Measurements from ENCODE around the gene POLR1G. TPM values are rescaled to one million over a fixed set of nuclear protein-coding genes. Genes with fewer than 3 reads are reported as not detected.

Gene POLR1G
- total and polyA plus RNA-seq, 9 of the 15 experiments (the other 6 are each of a cell fraction or from before 2014, with no cell fraction given), result 3.0 to 50.1 (median 27.4) TPM

DNA sequence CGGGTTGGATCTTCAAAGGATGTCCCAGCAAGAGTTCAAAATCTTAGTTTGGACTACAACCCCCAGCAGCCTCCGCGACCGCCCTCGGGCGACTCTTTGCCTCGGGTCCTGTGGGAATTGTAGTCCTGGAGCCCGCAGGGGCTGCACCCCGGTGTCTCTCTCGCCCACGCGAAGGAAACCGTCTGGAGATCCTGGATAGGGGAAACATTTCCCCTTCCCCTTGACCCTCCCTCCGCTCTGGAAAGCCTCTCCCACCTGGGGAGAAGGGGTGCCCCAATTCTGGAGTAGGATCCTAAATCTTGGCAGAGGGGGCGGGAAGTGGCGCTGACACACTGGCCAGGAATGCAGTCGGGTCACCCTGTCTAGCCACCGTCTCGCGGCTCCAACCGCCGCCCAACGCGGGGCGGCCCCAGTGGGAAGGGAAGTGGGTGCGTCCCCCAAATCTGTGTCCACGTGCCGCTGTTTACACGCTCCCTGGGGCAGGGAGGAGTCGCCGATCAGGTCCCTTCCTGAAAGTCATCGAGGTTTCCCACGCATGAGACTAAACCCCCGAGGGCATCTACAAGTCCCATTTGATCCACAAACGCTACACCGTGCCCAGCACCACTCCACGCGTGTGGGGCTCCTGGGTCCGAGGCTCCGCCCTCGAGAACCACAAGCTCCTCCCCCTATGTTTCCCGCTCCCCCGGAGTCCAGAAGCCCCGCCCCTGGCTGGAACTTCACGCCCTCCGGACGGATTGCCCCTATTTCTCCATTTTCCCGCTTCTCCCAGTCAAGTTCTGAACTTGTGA is 814 bp upstream of the POLR1G start:
- in situ Hi-C loops (cut with MboI) (no loop called here), intact Hi-C loops (cut with micrococcal nuclease) (loop anchor here (2.0 kb wide), 2 partner anchors 19 to 35 kb away; partner anchors contain the start of gene ERCC2)
- no peaks in the 10 kb centered on the region for H3K9me3 ChIP-seq (replicated peaks; ENCODE audit: control insufficient read depth, insufficient read depth, low read depth, low read length)
- H2AFZ ChIP-seq (ENCODE audit: low read depth, low read length), result peak overlapping the region; percentile 99
- DNase-seq (ENCODE audit: extremely low read depth in 1 of 4, low spot score in 3 of 4), result peak; percentile 90 to 94 (median 91)
- H3K36me3 ChIP-seq (ENCODE audit: control insufficient read depth, insufficient read depth, low read length), result peaks cover 22% of the 10 kb centered on the region; the same call in 2 of the 3 replicates
- TSS peak; percentile 57 for BruUV-seq (replicated peaks)
- peaks cover 47% of the 10 kb centered on the region for H3K79me2 ChIP-seq (ENCODE audit: control insufficient read depth, insufficient read depth, low read length)
- ChIA-PET POLR2A (interaction anchor here (0.5 to 1.0 kb wide), 9 partner anchors 10 to 83 kb away, joined by 3 to 8 read pairs (median 4); partner anchors contain the start of gene ERCC1), CTCF (ENCODE audit: low intra/inter-chr PET ratio) (interaction anchor here (0.5 to 4.0 kb wide), 5 partner anchors 23 to 237 kb away, joined by 3 to 16 read pairs (median 3); no protein-coding TSS in a partner anchor)
- peak overlapping the region; percentile 91 for H3K4me2 ChIP-seq (ENCODE audit: insufficient read depth, low read length)
- H3K9me1 ChIP-seq (ENCODE audit: control insufficient read depth, insufficient read depth, low read length), result no peaks in the 10 kb centered on the region
- under 1% methylated on average over 46 of the region's 48 CpGs for WGBS (ENCODE audit: insufficient coverage, low coverage, missing lambda C conversion rate)
- peak overlapping the region; percentile 96 to 97 for H3K9ac ChIP-seq (ENCODE audit: insufficient read depth in 1 of 2, low read depth in 2 of 2, low read length in 2 of 2)
- H3K27me3 ChIP-seq (ENCODE audit: control insufficient read depth in 2 of 2, insufficient read depth in 2 of 2, low read length in 2 of 2), result no peaks in the 10 kb centered on the region
- H3K4me3 ChIP-seq, result peak overlapping the region; percentile 78
- FAIRE-seq, result peak; percentile 84
- no peaks in the 10 kb centered on the region for H4K20me1 ChIP-seq (replicated peaks; ENCODE audit: control insufficient read depth, insufficient read depth, low read length)
- peak overlapping the region; percentile 98 for H3K27ac ChIP-seq (ENCODE audit: extremely low read depth, low read depth, low read length)
- H3K4me1 ChIP-seq (replicated peaks in 1 of 2; ENCODE audit: control insufficient read depth in 2 of 2, insufficient read depth in 2 of 2, low read length in 2 of 2), result peaks cover 22 to 60% of the 10 kb centered on the region in 2 experiments; a peak in 4 of 5 replicates
- peak; percentile 77 for ATAC-seq
- peak; percentile 71 for TF ChIP-seq SPI1 (IDR thresholded peaks at IDR 0.05; ENCODE audit: borderline replicate concordance, low read depth, low read length)
- TF ChIP-seq, protein P1, sequence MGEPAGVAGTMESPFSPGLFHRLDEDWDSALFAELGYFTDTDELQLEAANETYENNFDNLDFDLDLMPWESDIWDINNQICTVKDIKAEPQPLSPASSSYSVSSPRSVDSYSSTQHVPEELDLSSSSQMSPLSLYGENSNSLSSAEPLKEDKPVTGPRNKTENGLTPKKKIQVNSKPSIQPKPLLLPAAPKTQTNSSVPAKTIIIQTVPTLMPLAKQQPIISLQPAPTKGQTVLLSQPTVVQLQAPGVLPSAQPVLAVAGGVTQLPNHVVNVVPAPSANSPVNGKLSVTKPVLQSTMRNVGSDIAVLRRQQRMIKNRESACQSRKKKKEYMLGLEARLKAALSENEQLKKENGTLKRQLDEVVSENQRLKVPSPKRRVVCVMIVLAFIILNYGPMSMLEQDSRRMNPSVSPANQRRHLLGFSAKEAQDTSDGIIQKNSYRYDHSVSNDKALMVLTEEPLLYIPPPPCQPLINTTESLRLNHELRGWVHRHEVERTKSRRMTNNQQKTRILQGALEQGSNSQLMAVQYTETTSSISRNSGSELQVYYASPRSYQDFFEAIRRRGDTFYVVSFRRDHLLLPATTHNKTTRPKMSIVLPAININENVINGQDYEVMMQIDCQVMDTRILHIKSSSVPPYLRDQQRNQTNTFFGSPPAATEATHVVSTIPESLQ (CRISPR knock-in tag; IDR thresholded peaks at IDR 0.05), result peak; percentile 89; the same call in 1 of the 2 replicates
- no peak for TF ChIP-seq FOXM1 (IDR thresholded peaks at IDR 0.05; ENCODE audit: low read depth)
- no peak for TF ChIP-seq FOXM1 (CRISPR knock-in tag; IDR thresholded peaks at IDR 0.05; ENCODE audit: low read depth)
- TF ChIP-seq CBFB (CRISPR knock-in tag; IDR thresholded peaks at IDR 0.05), result no peak; the same call in 1 of the 2 replicates
- TF ChIP-seq EZH2 (IDR thresholded peaks at IDR 0.05; ENCODE audit: borderline replicate concordance, low read depth, low read length), result no peak
- TF ChIP-seq, protein P2, sequence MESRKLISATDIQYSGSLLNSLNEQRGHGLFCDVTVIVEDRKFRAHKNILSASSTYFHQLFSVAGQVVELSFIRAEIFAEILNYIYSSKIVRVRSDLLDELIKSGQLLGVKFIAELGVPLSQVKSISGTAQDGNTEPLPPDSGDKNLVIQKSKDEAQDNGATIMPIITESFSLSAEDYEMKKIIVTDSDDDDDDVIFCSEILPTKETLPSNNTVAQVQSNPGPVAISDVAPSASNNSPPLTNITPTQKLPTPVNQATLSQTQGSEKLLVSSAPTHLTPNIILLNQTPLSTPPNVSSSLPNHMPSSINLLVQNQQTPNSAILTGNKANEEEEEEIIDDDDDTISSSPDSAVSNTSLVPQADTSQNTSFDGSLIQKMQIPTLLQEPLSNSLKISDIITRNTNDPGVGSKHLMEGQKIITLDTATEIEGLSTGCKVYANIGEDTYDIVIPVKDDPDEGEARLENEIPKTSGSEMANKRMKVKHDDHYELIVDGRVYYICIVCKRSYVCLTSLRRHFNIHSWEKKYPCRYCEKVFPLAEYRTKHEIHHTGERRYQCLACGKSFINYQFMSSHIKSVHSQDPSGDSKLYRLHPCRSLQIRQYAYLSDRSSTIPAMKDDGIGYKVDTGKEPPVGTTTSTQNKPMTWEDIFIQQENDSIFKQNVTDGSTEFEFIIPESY (CRISPR knock-in tag; IDR thresholded peaks at IDR 0.05), result 0 out of 2 replicates have a peak, but pooled peaks have one; percentile 2
- TF ChIP-seq RAD51 (IDR thresholded peaks at IDR 0.05; ENCODE audit: borderline replicate concordance, low read depth), result peak; percentile 37; the same call in 1 of the 2 replicates

Data from K562 (cell line).